PC-9 (cell line): ENCODE results near the gene LIPG. TPM values are rescaled to one million over a fixed set of nuclear protein-coding genes. Genes with fewer than 3 reads are reported as not detected.

ENCODE experiments used
- BruUV-seq: library from RNA; stranded (reverse); fragments of 400-500 nt; replicated peaks from 2 replicates; lab custom pipeline; 2021; lab: Mats Ljungman, UMichigan
- CTCF ChIA-PET: fragments of 300-600 bp; sonication (Branson Sonifier 250); formaldehyde crosslinking; loops from one replicate; lab custom pipeline; 2022; ENCODE audit warnings: antibody characterized with exemption; lab: Charles Lee
- POLR2A ChIA-PET: fragments of 300-600 bp; sonication (Branson Sonifier 250); formaldehyde crosslinking; loops from one replicate; lab custom pipeline; 2022; ENCODE audit warnings: antibody characterized with exemption; ENCODE audit not compliant: unreplicated experiment; lab: Charles Lee
- DNase-seq, 2 experiments: peaks; one replicate each; pipeline versions ENCODE4 v3.0.0 to v3.0.0-alpha.2; 2015 to 2022; ENCODE audit warnings: mixed read lengths in 1 of 2
- H2AFZ ChIP-seq: fragments of 200-600 bp; sonication (generic); 2 replicates; pipeline ENCODE4 v1.8.1; 2017; ENCODE audit warnings: antibody characterized with exemption
- H3F3A ChIP-seq: fragments of 200-600 bp; sonication (generic); 2 replicates; pipeline ENCODE4 v1.8.1; 2017; ENCODE audit warnings: antibody characterized with exemption, mild to moderate bottlenecking, low read depth; ENCODE audit not compliant: insufficient read depth
- H3K27ac ChIP-seq: fragments of 200-600 bp; sonication (generic); 2 replicates; pipeline ENCODE4 v1.6.1; 2016; ENCODE audit warnings: mixed run types
- H3K27me3 ChIP-seq: fragments of 200-600 bp; sonication (generic); 2 replicates; pipeline ENCODE4 v1.6.1; 2016; ENCODE audit warnings: low read depth, mixed run types; ENCODE audit not compliant: insufficient read depth
- H3K36me3 ChIP-seq: fragments of 200-600 bp; sonication (generic); 2 replicates; pipeline ENCODE4 v1.6.1; 2016; ENCODE audit warnings: low read depth, mixed run types
- H3K4me1 ChIP-seq: fragments of 200-600 bp; sonication (generic); replicated peaks from 2 replicates; pipeline ENCODE4 v1.6.1; 2016; ENCODE audit warnings: mixed run types; ENCODE audit not compliant: insufficient read depth
- H3K4me2 ChIP-seq: fragments of 200-600 bp; sonication (generic); 2 replicates; pipeline ENCODE4 v1.6.1; 2017; ENCODE audit warnings: mixed run types
- H3K4me3 ChIP-seq: fragments of 200-600 bp; sonication (generic); 2 replicates; pipeline ENCODE4 v1.6.1; 2016; ENCODE audit warnings: mixed run types
- H3K79me2 ChIP-seq: fragments of 200-600 bp; sonication (generic); 2 replicates; pipeline ENCODE4 v1.6.1; 2017; ENCODE audit warnings: low read depth, mixed run types
- H3K9me2 ChIP-seq: fragments of 200-600 bp; sonication (generic); 2 replicates; pipeline ENCODE4 v1.8.1; 2017; ENCODE audit warnings: mild to moderate bottlenecking; ENCODE audit not compliant: insufficient read depth
- H3K9me3 ChIP-seq: fragments of 200-600 bp; sonication (generic); 2 replicates; pipeline ENCODE4 v1.8.1; 2016; ENCODE audit warnings: low read depth; ENCODE audit not compliant: insufficient read depth
- H4K20me1 ChIP-seq: fragments of 200-600 bp; sonication (generic); 2 replicates; pipeline ENCODE4 v1.8.1; 2017; ENCODE audit not compliant: insufficient read depth
- CTCF ChIP-seq: fragments of 200-600 bp; sonication (generic); conservative IDR thresholded peaks from 2 replicates; pipeline ENCODE4 v1.6.1; 2017; ENCODE audit warnings: mixed run types, antibody characterized with exemption, mild to moderate bottlenecking, moderate library complexity
- EZH2 ChIP-seq: fragments of 200-600 bp; sonication (generic); IDR thresholded peaks from 2 replicates; pipeline ENCODE4 v1.8.0; 2017; ENCODE audit warnings: antibody characterized with exemption, low read depth
- intact Hi-C: fragments of 100-400 bp; cut with micrococcal nuclease; formaldehyde crosslinking; loops from one replicate; pipeline ENCODE4 v1.10.0; 2022; ENCODE audit not compliant: unreplicated experiment
- total RNA-seq: library from RNA; stranded (reverse); gene quantifications from 2 replicates; pipeline ENCODE4 v1.2.3, GENCODE V29; 2021

The LIPG gene
- total RNA-seq, 1 experiment from 2014 or later: 30.9 TPM

- H3K9me3 ChIP-seq: no peaks in the 10 kb centered on the region
- no TSS peak for BruUV-seq
- peaks cover under 1% of the 10 kb centered on the region; the same call in 1 of the 2 replicates for H3K36me3 ChIP-seq
- POLR2A ChIA-PET: no interaction called here
- intact Hi-C loops: loop anchor here (5.0 kb wide), 1 partner anchor 167 kb away; no protein-coding TSS in a partner anchor
- H2AFZ ChIP-seq: peak overlapping the region; percentile 83; the same call in 1 of the 2 replicates
- no peaks in the 10 kb centered on the region for H3K27me3 ChIP-seq
- peaks cover 18% of the 10 kb centered on the region; the same call in 1 of the 2 replicates for H3F3A ChIP-seq
- H3K4me2 ChIP-seq: peak overlapping the region; percentile 97
- no peak for DNase-seq
- H3K4me1 ChIP-seq: peaks cover 19% of the 10 kb centered on the region
- H3K9me2 ChIP-seq: no peaks in the 10 kb centered on the region
- peak overlapping the region; percentile 83; the same call in 1 of the 2 replicates for H3K4me3 ChIP-seq
- CTCF ChIA-PET: no interaction called here
- H3K27ac ChIP-seq: no peak overlapping the region
- no peak for TF ChIP-seq CTCF
- no peak for TF ChIP-seq EZH2
- peaks cover 29% of the 10 kb centered on the region for H3K79me2 ChIP-seq
- no peaks in the 10 kb centered on the region for H4K20me1 ChIP-seq
These were observed 1.6 kb upstream of the LIPG start for GRCh38 chr18:49560277-49560623.

GRCh38 chr18:49560624-49561288, 1.1 kb upstream of the LIPG start:
- Histone ChIP-seq H3F3A (peaks cover 18% of the 10 kb centered on the region; the same call in 1 of the 2 replicates), H3K4me1 (peaks cover 19% of the 10 kb centered on the region), H3K4me2 (peak overlapping the region; percentile 97), H4K20me1 (no peaks in the 10 kb centered on the region), H3K27ac (peak overlapping the region; percentile 86), H2AFZ (peak overlapping the region; percentile 83), H3K9me3 (no peaks in the 10 kb centered on the region), H3K4me3 (peak overlapping the region; percentile 83), H3K27me3 (no peaks in the 10 kb centered on the region), H3K79me2 (peaks cover 31% of the 10 kb centered on the region), H3K9me2 (no peaks in the 10 kb centered on the region), H3K36me3 (peaks cover 6% of the 10 kb centered on the region; the same call in 1 of the 2 replicates)
- POLR2A ChIA-PET: interaction anchor here (0.7 kb wide), 1 partner anchor 178 kb away, joined by 4 read pairs; no protein-coding TSS in a partner anchor
- no TSS peak for BruUV-seq
- CTCF ChIA-PET: interaction anchor here (0.6 kb wide), 1 partner anchor 323 kb away, joined by 4 read pairs; no protein-coding TSS in a partner anchor
- intact Hi-C loops: loop anchor here (1.0 to 5.0 kb wide), 2 partner anchors 167 to 298 kb away; no protein-coding TSS in a partner anchor
- TF ChIP-seq EZH2: no peak
- no peak for TF ChIP-seq CTCF
- DNase-seq: no peak

GRCh38 chr18:49562481-49563129, 748 bp downstream of the LIPG start:
- no peak for DNase-seq
- peak overlapping the region; percentile 97 for H3K4me2 ChIP-seq
- peaks cover 12% of the 10 kb centered on the region for H3K36me3 ChIP-seq
- H3F3A ChIP-seq: peaks cover 18% of the 10 kb centered on the region; the same call in 1 of the 2 replicates
- H3K4me1 ChIP-seq: peaks cover 19% of the 10 kb centered on the region
- H3K9me2 ChIP-seq: no peaks in the 10 kb centered on the region
- intact Hi-C loops: loop anchor here (1.0 to 5.0 kb wide), 5 partner anchors 52 to 286 kb away; no protein-coding TSS in a partner anchor
- H4K20me1 ChIP-seq: no peaks in the 10 kb centered on the region
- TF ChIP-seq CTCF (no peak), EZH2 (no peak)
- CTCF ChIA-PET: interaction anchor here (0.6 kb wide), 2 partner anchors 14 to 251 kb away, joined by 4 read pairs; no protein-coding TSS in a partner anchor
- POLR2A ChIA-PET: interaction anchor here (0.7 kb wide), 1 partner anchor 128 kb away, joined by 3 read pairs; no protein-coding TSS in a partner anchor
- peak overlapping the region; percentile 86 for H3K27ac ChIP-seq
- H3K27me3 ChIP-seq: no peaks in the 10 kb centered on the region
- peak overlapping the region; percentile 83 for H3K4me3 ChIP-seq
- BruUV-seq: no TSS peak
- no peaks in the 10 kb centered on the region for H3K9me3 ChIP-seq
- H2AFZ ChIP-seq: peak overlapping the region; percentile 20; the same call in 1 of the 2 replicates
- peaks cover 31% of the 10 kb centered on the region for H3K79me2 ChIP-seq
